ENCODE data around the gene BBS12.
"Not testable (repeated sequence)": the region's sequence is repeated elsewhere in the genome, so short reads cannot be mapped to it uniquely, and the experiment has no call there.

Gene BBS12

GRCh38 chr4:122766353-122766705, 33.8 kb downstream of the BBS12 start:
- no peak for DNase-seq

- DNase-seq = no peak
Measured at GRCh38 chr4:122766950-122767349, 34.4 kb downstream of the BBS12 start.

- DNase-seq = no peak
Measured at GRCh38 chr4:122771724-122772123, 39.2 kb downstream of the BBS12 start.

DNA sequence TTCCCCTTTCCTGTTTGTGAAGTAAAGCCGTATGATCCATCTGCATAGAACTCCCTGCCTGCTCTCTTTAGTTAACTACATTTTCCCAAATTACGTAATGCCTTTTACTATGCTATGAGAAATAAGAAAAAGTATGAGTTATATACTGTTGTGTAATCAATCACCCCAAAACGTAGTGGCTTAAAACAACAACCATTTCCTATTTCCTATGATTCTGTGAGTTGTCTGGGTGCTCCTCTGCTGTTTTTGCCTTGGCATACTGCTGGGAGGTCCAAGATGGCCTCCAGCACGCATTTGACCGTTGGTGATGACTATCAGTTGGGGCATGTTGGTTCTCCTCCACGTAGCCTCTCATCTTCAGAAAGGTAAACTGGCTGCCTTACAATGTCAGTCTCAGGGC, 39.8 kb downstream of the BBS12 start:
- DNase-seq = no peak

DNA sequence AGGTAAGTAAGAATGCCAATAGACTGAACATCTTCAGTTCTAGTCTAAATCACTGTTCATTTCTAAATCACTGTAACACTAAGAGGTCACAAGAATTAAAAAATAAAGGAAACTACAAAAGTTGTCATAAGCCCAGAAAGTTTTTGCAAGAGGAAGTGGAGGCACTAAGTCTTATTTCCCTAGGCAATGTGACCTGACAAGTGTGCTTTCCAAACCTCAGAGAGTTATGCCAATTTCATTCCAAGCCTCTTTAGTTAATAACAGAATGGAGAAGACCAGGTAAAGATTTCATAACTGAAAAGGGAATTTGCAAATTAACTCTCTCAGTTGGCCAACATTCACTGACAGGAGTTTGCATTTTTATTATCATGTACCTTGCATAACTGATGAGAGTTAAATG, 40.5 kb downstream of the BBS12 start:
- DNase-seq = no peak

GRCh38 chr4:122775039-122775438, 42.5 kb downstream of the BBS12 start:
- no peak for DNase-seq

DNA sequence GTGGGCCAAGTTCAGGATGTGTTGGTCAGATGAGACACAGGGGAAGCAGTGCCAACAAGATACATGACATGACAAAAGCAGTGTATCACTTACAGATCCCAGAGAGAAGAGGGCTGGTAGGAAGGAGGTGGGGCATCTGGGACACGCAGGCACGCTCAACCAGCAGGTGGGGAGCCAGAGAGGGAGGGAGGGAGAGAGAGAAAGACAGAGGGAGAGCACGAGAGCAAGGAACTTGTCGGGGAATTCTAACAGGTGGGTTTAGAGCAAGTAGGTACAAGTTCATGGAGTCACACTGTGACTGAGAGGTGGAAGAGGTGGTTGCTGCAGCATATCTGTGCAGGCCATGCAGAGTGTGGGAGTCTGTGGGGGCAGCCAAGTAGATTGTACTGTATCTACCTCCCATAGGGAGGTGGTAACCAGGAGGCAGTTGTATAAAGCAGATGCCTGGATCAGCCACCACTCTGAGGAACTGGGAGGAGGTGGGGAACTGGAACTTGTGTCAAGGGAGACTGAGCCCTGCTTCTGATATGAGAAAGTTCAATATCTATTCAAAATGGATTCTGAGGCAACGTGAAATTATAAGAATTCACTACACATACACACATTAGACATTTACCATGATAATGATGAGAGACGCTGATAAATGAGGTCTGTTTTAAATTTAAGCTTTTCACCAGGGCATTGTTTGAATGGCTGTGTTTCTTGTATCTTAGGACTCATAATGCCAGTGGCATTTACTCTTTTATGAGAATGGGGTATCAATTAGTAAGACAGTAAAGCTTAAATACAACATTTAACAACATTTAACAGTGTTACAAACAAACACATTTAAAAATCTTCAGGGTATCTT, 43.7 kb downstream of the BBS12 start:
- no peak for DNase-seq

DNA sequence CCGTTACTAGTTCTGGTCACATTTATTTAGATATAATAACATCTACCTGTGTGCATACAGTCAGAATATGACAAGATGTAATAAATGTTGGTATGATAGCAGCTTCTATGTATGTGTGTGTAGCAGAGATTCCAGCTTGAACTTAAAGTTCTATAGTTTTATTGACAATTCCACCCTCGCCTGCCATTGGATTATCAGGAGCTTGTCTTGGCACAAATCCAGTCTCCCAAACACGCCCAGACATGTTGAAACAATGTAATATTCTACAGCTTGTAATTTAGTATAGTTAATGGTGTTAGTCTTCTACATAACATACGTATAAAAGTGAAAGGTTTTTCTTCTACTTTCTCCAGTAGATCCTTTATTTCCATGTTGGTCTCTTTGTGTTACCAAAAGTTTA, 44.4 kb downstream of the BBS12 start:
- DNase-seq = no peak

DNA sequence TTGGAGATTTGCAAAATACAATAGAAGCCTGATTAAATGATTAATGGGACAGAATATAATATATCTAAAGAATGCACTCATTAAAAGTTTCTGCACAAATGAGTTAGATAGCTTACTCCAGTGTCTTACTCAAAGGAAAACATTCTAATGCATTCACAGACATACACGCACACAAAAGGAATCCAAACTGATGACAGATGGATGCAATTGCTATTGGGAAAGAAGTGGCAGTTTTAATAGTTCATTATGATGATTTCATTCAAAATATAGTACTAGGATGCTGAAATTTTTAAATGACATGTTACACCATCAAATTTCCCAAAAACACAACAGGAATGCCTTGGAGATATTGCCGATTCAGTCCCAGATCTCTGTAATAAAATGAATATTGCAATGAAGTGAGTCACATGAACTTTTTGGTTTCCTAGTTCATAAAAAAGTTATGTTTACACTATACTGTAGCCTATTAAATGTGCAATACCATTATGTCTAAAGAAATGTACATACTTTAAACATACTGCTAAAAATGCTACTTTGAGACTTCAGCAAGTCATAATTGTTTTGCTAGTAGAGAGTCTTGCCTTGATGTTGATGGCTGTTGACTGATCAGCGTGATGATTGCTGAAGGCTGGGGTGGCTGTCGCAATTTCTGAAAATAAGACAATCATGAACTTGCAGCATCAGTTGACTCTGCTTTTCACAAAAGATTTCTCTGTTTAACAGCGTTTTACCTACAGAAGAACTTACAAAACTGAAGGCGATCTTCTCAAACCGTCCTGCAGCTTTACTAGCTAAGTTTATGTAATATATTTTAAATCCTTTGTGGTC, 45.6 kb downstream of the BBS12 start:
- no peak for DNase-seq

- DNase-seq = no peak
Measured at GRCh38 chr4:122781486-122781885, 49.0 kb downstream of the BBS12 start.

DNA sequence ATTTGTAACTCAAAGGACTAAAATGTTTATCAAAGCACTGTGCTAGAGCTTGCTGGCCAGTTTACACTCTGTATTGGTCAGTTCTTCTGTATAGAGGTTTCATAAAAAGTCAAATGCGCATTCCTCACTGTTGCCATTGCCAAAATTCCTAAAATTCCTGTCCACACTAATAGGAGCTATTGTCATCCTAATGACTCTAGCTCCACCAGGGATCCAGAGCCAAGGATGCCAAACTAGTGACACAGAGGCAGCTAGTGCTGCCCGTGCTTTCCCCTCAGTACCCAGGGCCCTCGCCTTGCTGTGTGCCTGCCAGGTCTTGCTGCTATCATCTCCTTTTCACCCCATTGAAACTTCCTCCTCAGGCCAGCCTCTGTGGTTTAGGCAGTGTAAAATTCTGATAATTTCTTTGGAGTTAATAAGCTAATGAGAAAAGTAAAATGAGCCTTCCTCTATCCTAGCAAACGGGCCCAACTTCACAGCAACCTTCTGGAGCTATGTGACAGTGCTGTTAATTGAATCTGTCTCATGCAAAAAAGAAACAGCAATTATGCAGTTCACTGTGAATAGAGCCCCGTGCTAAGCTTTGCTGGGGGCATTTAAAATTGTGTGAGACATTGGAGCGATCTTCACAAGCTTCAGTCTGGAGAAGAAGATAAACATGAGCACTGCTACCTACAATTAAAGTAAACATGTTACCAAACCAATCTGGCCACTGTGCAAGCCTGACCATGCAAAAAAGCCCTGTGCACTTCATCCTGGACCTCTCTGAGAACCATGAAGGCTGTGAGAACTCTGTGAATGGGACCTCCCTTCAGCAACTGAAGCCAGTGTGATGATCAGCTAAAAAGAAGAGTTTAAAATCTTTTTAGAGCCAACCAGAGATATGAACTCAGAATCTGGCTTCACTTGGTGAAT, 51.1 kb downstream of the BBS12 start:
- no peak for DNase-seq

- no peak for DNase-seq
Measured at GRCh38 chr4:122784261-122784660, 51.8 kb downstream of the BBS12 start.

DNA sequence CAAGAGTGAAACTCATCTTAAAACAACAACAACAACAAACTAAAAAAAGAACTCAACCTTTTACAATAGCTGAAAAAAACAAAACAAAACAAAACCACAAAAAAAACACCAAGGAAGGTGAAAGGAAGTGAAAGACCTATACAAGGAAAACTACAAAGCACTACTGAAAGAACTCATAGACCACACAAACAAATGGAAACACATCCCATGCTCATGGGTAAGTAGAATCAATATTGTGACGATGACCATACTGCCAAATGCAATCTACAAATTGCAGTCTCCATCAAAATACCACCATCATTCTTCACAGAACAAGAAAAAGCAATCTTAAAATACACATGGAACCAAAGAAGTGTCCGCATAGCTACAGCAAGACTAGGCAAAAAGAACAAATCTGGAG, 52.6 kb downstream of the BBS12 start:
- DNase-seq = no peak

GRCh38 chr4:122786296-122786695, 53.8 kb downstream of the BBS12 start:
- DNase-seq = not testable (repeated sequence)

- not testable (repeated sequence) for DNase-seq
Measured at GRCh38 chr4:122786920-122787319, 54.4 kb downstream of the BBS12 start.

- no peak for DNase-seq
Measured at GRCh38 chr4:122787940-122788339, 55.4 kb downstream of the BBS12 start.

DNA sequence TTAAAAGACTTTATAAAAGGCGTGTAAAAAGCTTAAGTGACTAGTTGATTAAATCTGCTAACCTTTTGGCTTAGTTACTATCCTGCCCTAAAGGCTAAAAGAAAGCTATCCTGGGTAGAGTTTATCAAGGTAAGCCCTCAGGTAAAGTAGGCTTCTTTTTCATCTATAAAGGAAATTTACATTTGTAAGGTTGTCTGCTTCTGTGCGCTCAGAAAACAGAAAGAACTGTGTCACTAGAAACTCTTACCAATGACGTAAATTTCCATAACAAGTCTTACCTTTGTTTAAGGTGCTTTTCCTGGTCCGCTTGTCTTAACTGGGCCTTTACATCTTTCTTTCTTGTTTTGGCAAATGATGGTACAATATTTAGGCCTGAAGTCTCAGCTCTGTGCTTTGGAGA, 56.4 kb downstream of the BBS12 start:
- DNase-seq = no peak

DNA sequence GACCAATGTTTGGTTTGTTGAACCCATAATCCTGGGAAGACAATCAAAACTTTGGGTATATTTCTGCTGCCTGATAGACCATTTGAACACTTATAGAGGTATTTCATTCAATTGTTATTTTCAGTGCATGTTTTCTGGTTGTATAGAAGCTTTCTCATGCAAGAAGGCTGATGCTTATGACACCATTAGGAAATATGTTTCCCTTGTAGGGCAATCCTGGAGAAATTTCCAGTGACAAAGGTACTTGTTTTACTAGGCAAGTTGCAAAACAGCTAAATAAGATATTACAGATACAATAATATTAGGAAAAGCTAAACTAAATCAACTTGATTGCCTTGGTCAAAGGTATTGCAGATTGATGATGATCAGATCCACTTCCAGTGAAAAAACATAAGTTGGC, 61.3 kb downstream of the BBS12 start:
- DNase-seq = no peak

Data from NCI-H1092 (cell line).